K562 (cell line): ENCODE data around the gene RUNDC1. TPM values are rescaled to one million over a fixed set of nuclear protein-coding genes. Genes with fewer than 3 reads are reported as not detected.

Experiments
- ATF1 ChIP-seq, 2 experiments: fragments of 450-650 bp in 1 of 2; IDR thresholded peaks; 2 replicates each; pipeline ENCODE4 v1.6.1; 2016; ENCODE audit warnings: missing compliant biosample characterization in 1 of 2, missing genetic modification characterization in 1 of 2
- CCNT2 ChIP-seq: IDR thresholded peaks from 2 replicates; pipeline ENCODE4 v1.6.1; 2011; ENCODE audit warnings: borderline replicate concordance, low read depth, mild to moderate bottlenecking, moderate library complexity, mixed read lengths, low read length; ENCODE audit not compliant: insufficient read length; ENCODE audit errors: extremely low read depth
- ELF2 ChIP-seq: fragments of 250-450 bp; sonication (Bioruptor Pico); IDR thresholded peaks from 2 replicates; pipeline ENCODE4 v1.5.0; 2021; ENCODE audit warnings: mild to moderate bottlenecking
- GTF2B ChIP-seq: IDR thresholded peaks from 2 replicates; pipeline ENCODE4 v1.6.1; 2011; ENCODE audit not compliant: insufficient read length; ENCODE audit errors: extremely low read depth
- MEF2A ChIP-seq: IDR thresholded peaks from 2 replicates; pipeline ENCODE4 v1.6.1; 2011; ENCODE audit warnings: low read depth, mild to moderate bottlenecking, low read length, moderate library complexity; ENCODE audit not compliant: control insufficient read depth
- MYBL2 ChIP-seq, 2 experiments: fragments of 450-650 bp in 1 of 2; sonication (generic) in 1 of 2; formaldehyde crosslinking in 1 of 2; IDR thresholded peaks; 2 replicates each; pipeline versions ENCODE4 v1.6.1 to v1.8.1; 2017 to 2022; ENCODE audit warnings: borderline replicate concordance in 1 of 2, inconsistent platforms in 1 of 2, low read depth in 1 of 2, mild to moderate bottlenecking in 1 of 2, missing genetic modification reagents in 1 of 2, moderate library complexity in 1 of 2
- PML ChIP-seq: IDR thresholded peaks from 2 replicates; pipeline ENCODE4 v1.6.1; 2012; ENCODE audit warnings: low read length, inconsistent platforms
- POLR2B ChIP-seq: fragments of 450-650 bp; IDR thresholded peaks from 2 replicates; pipeline ENCODE4 v1.6.1; 2018; ENCODE audit warnings: low read depth; ENCODE audit not compliant: partially characterized antibody
- POLR2G ChIP-seq: fragments of 200-400 bp; formaldehyde crosslinking; IDR thresholded peaks from 2 replicates; pipeline ENCODE4 v1.6.1; 2017; ENCODE audit warnings: low read depth, mild to moderate bottlenecking, antibody characterized with exemption, low read length, moderate library complexity
- PRDM10 ChIP-seq: fragments of 450-650 bp; IDR thresholded peaks from 2 replicates; pipeline ENCODE4 v1.6.1; 2018; ENCODE audit not compliant: partially characterized antibody
- PTTG1 ChIP-seq: fragments of 450-650 bp; IDR thresholded peaks from 2 replicates; pipeline ENCODE4 v1.6.1; 2016; ENCODE audit warnings: low read depth, mild to moderate bottlenecking, missing genetic modification characterization, missing compliant biosample characterization
- SIN3A ChIP-seq, 2 experiments: fragments of 150-350 bp in 1 of 2; IDR thresholded peaks; 2 replicates each; pipeline ENCODE4 v1.6.1; 2011 to 2016; ENCODE audit warnings: borderline replicate concordance in 2 of 2, low read depth in 2 of 2, low read length in 2 of 2, mild to moderate bottlenecking in 2 of 2, moderate library complexity in 2 of 2; ENCODE audit not compliant: control insufficient read depth in 1 of 2
- TBL1XR1 ChIP-seq, 2 experiments: IDR thresholded peaks; 2 replicates each; pipeline ENCODE4 v1.6.1; 2012; ENCODE audit warnings: improper control_type of control experiment in 2 of 2, low read length in 2 of 2, mild to moderate bottlenecking in 1 of 2
- U2AF1 ChIP-seq: fragments of 200-400 bp; formaldehyde crosslinking; optimal IDR thresholded peaks from 2 replicates; pipeline ENCODE3; 2017; ENCODE audit warnings: mild to moderate bottlenecking, low read depth, low read length, moderate library complexity
- U2AF2 ChIP-seq: fragments of 200-400 bp; formaldehyde crosslinking; optimal IDR thresholded peaks from 2 replicates; pipeline ENCODE3; 2017; ENCODE audit warnings: low read depth, mild to moderate bottlenecking, low read length
- XRCC3 ChIP-seq: fragments of 450-650 bp; IDR thresholded peaks from 2 replicates; pipeline ENCODE4 v1.6.1; 2017; ENCODE audit warnings: mild to moderate bottlenecking, moderate library complexity
- ZKSCAN1 ChIP-seq: fragments of 150-350 bp; IDR thresholded peaks from 2 replicates; pipeline ENCODE4 v1.6.1; 2016; ENCODE audit warnings: low read depth, low read length
- ZNF12 ChIP-seq: sonication (generic); formaldehyde crosslinking; IDR thresholded peaks from 2 replicates; pipeline ENCODE4 v1.4.0; 2020; ENCODE audit warnings: mild to moderate bottlenecking, missing genetic modification reagents
- ZNF24 ChIP-seq: fragments of 450-650 bp; IDR thresholded peaks from 2 replicates; pipeline ENCODE4 v1.6.1; 2016
- ZNF280B ChIP-seq: fragments of 250-450 bp; sonication (Bioruptor Pico); IDR thresholded peaks from 2 replicates; pipeline ENCODE4 v1.5.1; 2021; ENCODE audit warnings: mild to moderate bottlenecking
- ZNF445 ChIP-seq: fragments of 250-450 bp; sonication (Bioruptor Pico); IDR thresholded peaks from 2 replicates; pipeline ENCODE4 v1.4.0; 2020; ENCODE audit warnings: low read depth, mild to moderate bottlenecking, moderate library complexity
- polyA plus RNA-seq, 8 experiments: library from polyadenylated mRNA; depleted of rRNA in 4 of 8; stranded (reverse) in 5 of 8; unstranded in 3 of 8; fragments of >200 nt; fragmentation: Nextera tagmentation in 2 of 8; fragmentation: Illumina TruSeq in 1 of 8; extraction: Ambion mirVana in 2 of 8; extraction: Trizol in 1 of 8; gene quantifications; 2 replicates each; pipeline versions ENCODE4 v1.2.1 to v1.2.3, GENCODE V29; 2011 to 2014; ENCODE audit warnings: inconsistent platforms in 1 of 8, missing spikeins in 1 of 8
- total RNA-seq, 7 experiments: library from RNA; depleted of rRNA in 6 of 7; stranded (reverse); fragments of >200 nt in 6 of 7; fragmentation: Illumina TruSeq in 2 of 7; extraction: Trizol in 2 of 7; gene quantifications; 2 replicates each; pipeline versions ENCODE4 v1.2.1 to v1.2.3, GENCODE V29; 2011 to 2021; ENCODE audit warnings: low replicate concordance in 1 of 7

RUNDC1 gene
- total and polyA plus RNA-seq, 9 of the 15 experiments (the other 6 are each of a cell fraction or from before 2014, with no cell fraction given) = 3.4 to 12.6 (median 9.4) TPM

- TF ChIP-seq SIN3A (IDR thresholded peaks at IDR 0.05; ENCODE audit: borderline replicate concordance in 2 of 2, control insufficient read depth in 1 of 2, low read depth in 2 of 2, low read length in 2 of 2) (peak; percentile 82 to 87; a peak in 3 of 4 replicates), MYBL2 (IDR thresholded peaks at IDR 0.05; ENCODE audit: low read depth) (no peak), MYBL2 (CRISPR knock-in tag; IDR thresholded peaks at IDR 0.05; ENCODE audit: borderline replicate concordance) (no peak), POLR2G (peak; percentile 90), PML (peak; percentile 71; the same call in 1 of the 2 replicates), GTF2B (no peak), ZNF280B (CRISPR knock-in tag) (no peak), CCNT2 (peak; percentile 31), ZKSCAN1 (0 out of 2 replicates have a peak, but pooled peaks have one; percentile 48), ZNF12 (CRISPR knock-in tag) (no peak), ZNF445 (no peak), U2AF2 (no peak), PRDM10 (peak; percentile 40), MEF2A (no peak), ELF2 (CRISPR knock-in tag) (no peak), XRCC3 (no peak), ZNF24 (no peak), POLR2B (peak; percentile 95), ATF1 (CRISPR knock-in tag; IDR thresholded peaks at IDR 0.05) (peak; percentile 73; the same call in 1 of the 2 replicates), ATF1 (tag; IDR thresholded peaks at IDR 0.05) (peak; percentile 97), PTTG1 (tag) (no peak), U2AF1 (no peak), TBL1XR1 (IDR thresholded peaks at IDR 0.05; ENCODE audit: low read length in 2 of 2) (peak in 1 of 2 experiments; percentile 61; a peak in 1 of 4 replicates)
Observed at GRCh38 chr17:42964161-42964932, 16.0 kb upstream of the RUNDC1 start, which contains the start of gene AARSD1 (continued).
